Left lung (tissue), 10 donors: Measurements from ENCODE around the gene PRXL2B. TPM values are rescaled to one million over a fixed set of nuclear protein-coding genes. Genes with fewer than 3 reads are reported as not detected.
A peak's percentile ranks its signal among the peaks of the same experiment; 100 is the strongest.

Experiments used
- ATAC-seq: fragments of 200-7000 bp; cut with Tn5 transposase; one replicate; pipeline ENCODE4 v1.9.1; 2020; ENCODE audit warnings: moderate library complexity
- DNase-seq, 4 donors: peaks; one replicate each; pipeline ENCODE4 v3.0.0-alpha.2; 2013 to 2020
- H3K27ac ChIP-seq, 2 donors: fragments of 200-600 bp; sonication (generic) in 1 of 2; one replicate each; pipeline versions ENCODE4 v1.5.0 to v1.8.0; 2020 to 2021
- H3K27me3 ChIP-seq, 2 donors: fragments of 200-600 bp; sonication (generic) in 1 of 2; one replicate each; pipeline versions ENCODE4 v1.5.0 to v1.8.0; 2020 to 2021
- H3K36me3 ChIP-seq, 2 donors: fragments of 200-600 bp; sonication (generic) in 1 of 2; one replicate each; pipeline versions ENCODE4 v1.5.0 to v1.8.0; 2020 to 2021
- H3K4me1 ChIP-seq, 2 donors: fragments of 200-600 bp; one replicate each; pipeline ENCODE4 v1.8.0; 2021
- H3K4me3 ChIP-seq, 2 donors: fragments of 200-600 bp; sonication (generic) in 1 of 2; one replicate each; pipeline versions ENCODE4 v1.5.0 to v1.8.0; 2020 to 2021; ENCODE audit warnings: mild to moderate bottlenecking in 1 of 2
- H3K9me3 ChIP-seq, 2 donors: fragments of 200-600 bp; sonication (generic) in 1 of 2; one replicate each; pipeline versions ENCODE4 v1.5.0 to v1.8.0; 2020 to 2021
- CTCF ChIP-seq, 2 donors: fragments of 200-600 bp; sonication (generic) in 1 of 2; IDR thresholded peaks; one replicate each; pipeline versions ENCODE4 v1.5.0 to v1.8.0; 2021; ENCODE audit warnings: antibody characterized with exemption in 2 of 2
- intact Hi-C, 2 donors: fragments of 100-400 bp; cut with DNase I; formaldehyde crosslinking; loops; one replicate each; pipeline versions ENCODE4 v1.11.2 to v1.14.2; 2022
- polyA plus RNA-seq, 6 donors: library from polyadenylated mRNA; unstranded; fragments of 120-200 nt; gene quantifications; one replicate each; pipeline ENCODE4 v1.2.1, GENCODE V29; 2013; ENCODE audit not compliant: insufficient read length in 6 of 6
- total RNA-seq, 2 donors: library from RNA; stranded (reverse); fragmentation: NEBNext Ultra II Directional; extraction: Animal tissue kit (Norgen Biotek cat#: 25700); gene quantifications; one replicate each; pipeline ENCODE4 v1.2.1, GENCODE V29; 2021
- donor health status: DM: no; HTN: yes; CAD: no.
- donor health status: DM: no; HTN: no; CAD: no.

PRXL2B gene
- total and polyA plus RNA-seq, 8 donors: 33.2 to 62.5 (median 45.4) TPM

- Histone ChIP-seq H3K9me3 (no peaks in the 10 kb centered on the region), H3K27ac (no peak overlapping the region), H3K27me3 (no peaks in the 10 kb centered on the region), H3K4me1 (peaks cover 6 to 37% of the 10 kb centered on the region in 2 donors), H3K4me3 (no peak overlapping the region), H3K36me3 (peaks cover 0 to 66% of the 10 kb centered on the region in 2 donors)
- DNase-seq (peak in 1 of 4 donors; percentile 60), ATAC-seq (no peak)
- no peak for TF ChIP-seq CTCF (IDR thresholded peaks at IDR 0.05)
- intact Hi-C loops: no loop called here
Observed at GRCh38 chr1:2561446-2561845, 25.1 kb upstream of the PRXL2B start.

GRCh38 chr1:2561898-2562895, 24.4 kb upstream of the PRXL2B start:
- Histone ChIP-seq H3K27ac (no peak overlapping the region), H3K36me3 (peaks cover 0 to 66% of the 10 kb centered on the region in 2 donors), H3K9me3 (no peaks in the 10 kb centered on the region), H3K27me3 (no peaks in the 10 kb centered on the region), H3K4me1 (peaks cover 6 to 32% of the 10 kb centered on the region in 2 donors), H3K4me3 (no peak overlapping the region)
- intact Hi-C loops: no loop called here
- ATAC-seq: no peak
- DNase-seq: peak in 1 of 4 donors; percentile 78
- peak in 1 of 2 donors; percentile 62 for TF ChIP-seq CTCF (IDR thresholded peaks at IDR 0.05)

- no peak for TF ChIP-seq CTCF (IDR thresholded peaks at IDR 0.05)
- Histone ChIP-seq H3K27ac (no peak overlapping the region), H3K27me3 (no peaks in the 10 kb centered on the region), H3K4me3 (no peak overlapping the region), H3K4me1 (peaks cover 0 to 22% of the 10 kb centered on the region in 2 donors), H3K9me3 (no peaks in the 10 kb centered on the region), H3K36me3 (peaks cover 0 to 59% of the 10 kb centered on the region in 2 donors)
- DNase-seq (no peak), ATAC-seq (no peak)
- intact Hi-C loops: no loop called here
Observed at GRCh38 chr1:2563205-2563604, 23.4 kb upstream of the PRXL2B start.

GRCh38 chr1:2564006-2564814, 22.4 kb upstream of the PRXL2B start:
- intact Hi-C loops: no loop called here
- TF ChIP-seq CTCF (IDR thresholded peaks at IDR 0.05): no peak
- Histone ChIP-seq H3K4me1 (peaks cover 0 to 12% of the 10 kb centered on the region in 2 donors), H3K36me3 (peaks cover 0 to 49% of the 10 kb centered on the region in 2 donors), H3K4me3 (no peak overlapping the region), H3K9me3 (no peaks in the 10 kb centered on the region), H3K27ac (no peak overlapping the region), H3K27me3 (no peaks in the 10 kb centered on the region)
- ATAC-seq (no peak), DNase-seq (no peak)
